ENCODE data around the gene GLDC.

DNA sequence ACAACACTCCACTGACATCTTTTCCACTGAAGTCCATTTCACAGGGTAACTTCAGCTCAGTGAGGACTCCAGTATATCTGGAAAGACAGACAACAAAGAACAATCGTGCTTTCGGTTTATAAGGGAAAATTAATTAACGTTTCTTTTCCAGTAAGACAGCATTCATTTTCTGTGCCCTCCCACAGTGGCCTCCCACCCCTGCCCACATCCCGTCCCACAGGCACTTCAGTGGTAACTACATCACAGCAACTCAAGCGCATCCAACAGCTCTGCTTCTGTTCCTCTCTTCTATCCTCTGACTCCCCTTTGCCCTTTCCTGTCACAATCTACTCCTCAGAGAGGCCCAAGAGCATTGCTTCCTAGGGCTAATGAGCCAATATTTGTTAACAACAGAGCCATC is 40.3 kb downstream of the GLDC start:
- TF ChIP-seq POLR2A (IDR thresholded peaks at IDR 0.05; ENCODE audit: low read depth, low read length) = no peak
- TF ChIP-seq BCL3 (IDR thresholded peaks at IDR 0.05; ENCODE audit: borderline replicate concordance, insufficient read depth, low read depth, low read length, poor library complexity, severe bottlenecking) = no peak
- peak; percentile 13 to 49; a peak in 1 of 4 replicates for TF ChIP-seq EP300 (IDR thresholded peaks at IDR 0.05; ENCODE audit: borderline replicate concordance in 1 of 2, control insufficient read depth in 1 of 2, low read depth in 2 of 2, low read length in 2 of 2)
- no peak for TF ChIP-seq SMC3 (IDR thresholded peaks at IDR 0.05; ENCODE audit: borderline replicate concordance, low read length)
- TF ChIP-seq CTCF (IDR thresholded peaks at IDR 0.05 in 2 of 3, conservative IDR thresholded peaks at IDR 0.05 in 1 of 3; ENCODE audit: control insufficient read depth in 2 of 3, extremely low read depth in 1 of 3, insufficient read depth in 1 of 3, low read depth in 3 of 3, low read length in 3 of 3) = no peak
- TF ChIP-seq, protein P1, sequence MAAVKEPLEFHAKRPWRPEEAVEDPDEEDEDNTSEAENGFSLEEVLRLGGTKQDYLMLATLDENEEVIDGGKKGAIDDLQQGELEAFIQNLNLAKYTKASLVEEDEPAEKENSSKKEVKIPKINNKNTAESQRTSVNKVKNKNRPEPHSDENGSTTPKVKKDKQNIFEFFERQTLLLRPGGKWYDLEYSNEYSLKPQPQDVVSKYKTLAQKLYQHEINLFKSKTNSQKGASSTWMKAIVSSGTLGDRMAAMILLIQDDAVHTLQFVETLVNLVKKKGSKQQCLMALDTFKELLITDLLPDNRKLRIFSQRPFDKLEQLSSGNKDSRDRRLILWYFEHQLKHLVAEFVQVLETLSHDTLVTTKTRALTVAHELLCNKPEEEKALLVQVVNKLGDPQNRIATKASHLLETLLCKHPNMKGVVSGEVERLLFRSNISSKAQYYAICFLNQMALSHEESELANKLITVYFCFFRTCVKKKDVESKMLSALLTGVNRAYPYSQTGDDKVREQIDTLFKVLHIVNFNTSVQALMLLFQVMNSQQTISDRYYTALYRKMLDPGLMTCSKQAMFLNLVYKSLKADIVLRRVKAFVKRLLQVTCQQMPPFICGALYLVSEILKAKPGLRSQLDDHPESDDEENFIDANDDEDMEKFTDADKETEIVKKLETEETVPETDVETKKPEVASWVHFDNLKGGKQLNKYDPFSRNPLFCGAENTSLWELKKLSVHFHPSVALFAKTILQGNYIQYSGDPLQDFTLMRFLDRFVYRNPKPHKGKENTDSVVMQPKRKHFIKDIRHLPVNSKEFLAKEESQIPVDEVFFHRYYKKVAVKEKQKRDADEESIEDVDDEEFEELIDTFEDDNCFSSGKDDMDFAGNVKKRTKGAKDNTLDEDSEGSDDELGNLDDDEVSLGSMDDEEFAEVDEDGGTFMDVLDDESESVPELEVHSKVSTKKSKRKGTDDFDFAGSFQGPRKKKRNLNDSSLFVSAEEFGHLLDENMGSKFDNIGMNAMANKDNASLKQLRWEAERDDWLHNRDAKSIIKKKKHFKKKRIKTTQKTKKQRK (IDR thresholded peaks at IDR 0.05; ENCODE audit: low read depth, low read length) = no peak
- TF ChIP-seq POLR2AphosphoS5 (IDR thresholded peaks at IDR 0.05; ENCODE audit: low read length) = no peak
- no peak for TF ChIP-seq LARP7 (IDR thresholded peaks at IDR 0.05)

Data from GM12878 (cell line).